SH-SY5Y (cell line): ENCODE measurements around the gene ZSCAN23.

Experiments used
- GATA2 ChIP-seq: IDR thresholded peaks from 2 replicates; pipeline ENCODE4 v1.6.1; 2011; ENCODE audit warnings: mild to moderate bottlenecking, low read depth, low read length
- GATA3 ChIP-seq: IDR thresholded peaks from 2 replicates; pipeline ENCODE4 v1.6.1; 2011; ENCODE audit warnings: low read depth, mild to moderate bottlenecking, low read length, moderate library complexity

DNA sequence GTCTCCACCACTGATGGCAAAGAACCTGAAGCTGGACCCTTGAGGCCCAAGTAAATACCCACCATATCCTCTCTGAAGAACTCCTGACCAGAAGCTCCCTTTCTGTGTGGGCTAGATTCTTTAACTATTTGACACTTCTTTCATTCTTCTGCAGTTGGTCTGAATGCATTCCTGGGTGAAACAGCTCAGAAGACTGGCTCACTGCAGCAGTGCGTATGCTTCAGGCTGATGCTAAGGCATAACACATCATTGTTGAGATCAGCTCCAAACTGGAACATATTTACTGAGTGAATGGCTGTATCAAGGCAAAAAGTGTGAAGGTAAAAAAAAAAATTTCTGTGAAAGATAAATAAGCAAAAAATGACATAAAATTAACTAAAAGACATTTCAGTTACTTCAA is 19.7 kb downstream of the ZSCAN23 start:
- TF ChIP-seq GATA2 (no peak), GATA3 (no peak)
